Measurements from ENCODE around the gene UQCRQ. TPM values are rescaled to one million over a fixed set of nuclear protein-coding genes. Genes with fewer than 3 reads are reported as not detected.

UQCRQ gene
- polyA plus RNA-seq, 2 of the 4 experiments (the other 2 are of a cell fraction) = 441 to 500 TPM

DNA sequence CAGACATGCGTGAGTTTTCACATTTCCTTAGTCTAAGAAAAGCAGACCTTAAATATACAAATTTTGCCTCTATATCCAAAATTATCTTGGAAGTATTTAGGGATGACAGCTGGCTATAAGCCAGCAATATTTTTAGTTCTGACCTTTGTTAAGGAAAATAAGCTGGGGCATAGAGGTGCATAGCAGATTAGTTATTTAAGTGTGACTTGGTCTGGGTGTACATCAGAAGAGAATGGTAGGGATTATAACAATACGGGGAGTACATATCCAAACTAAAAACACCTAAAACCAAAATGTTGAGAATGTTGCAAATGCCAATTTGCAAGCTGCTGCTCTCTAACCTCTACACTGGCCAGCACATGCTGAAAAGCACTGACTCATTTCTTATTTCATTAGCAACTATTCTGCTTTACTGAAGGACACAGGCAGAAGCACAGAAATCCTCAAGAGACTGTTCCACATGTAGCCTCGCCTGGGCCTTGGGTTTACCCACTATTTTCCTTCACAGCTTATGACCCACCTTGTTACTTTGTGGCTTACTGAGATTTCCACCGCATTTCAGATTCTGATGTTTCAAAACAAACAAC, 29.4 kb downstream of the UQCRQ start:
- Histone ChIP-seq H3K4me2 (no peak overlapping the region), H3K4me1 (no peaks in the 10 kb centered on the region), H3K27ac (no peak overlapping the region), H3K4me3 (no peak overlapping the region), H3K9me3 (no peaks in the 10 kb centered on the region)
- WGBS (ENCODE audit: missing lambda C conversion rate) = 94% methylated on average over 4 of the region's 4 CpGs
- no peak for FAIRE-seq
- ChIA-PET POLR2A (no interaction called here), CTCF (interaction anchor here (0.6 to 1.4 kb wide), 4 partner anchors 10 to 556 kb away, joined by 3 to 7 read pairs (median 4); no protein-coding TSS in a partner anchor)
- no peak for DNase-seq (ENCODE audit: low read depth in 1 of 2, low spot score in 1 of 2)
- ATAC-seq = no peak
- TF ChIP-seq MAZ (IDR thresholded peaks at IDR 0.05; ENCODE audit: borderline replicate concordance, low read depth, low read length) (no peak), HOXB5 (CRISPR knock-in tag; IDR thresholded peaks at IDR 0.05) (no peak), PHF8 (IDR thresholded peaks at IDR 0.05; ENCODE audit: borderline replicate concordance, low read depth) (no peak), ZSCAN20 (CRISPR knock-in tag; IDR thresholded peaks at IDR 0.05) (no peak), ZNF302 (CRISPR knock-in tag; IDR thresholded peaks at IDR 0.05) (no peak), JUN (IDR thresholded peaks at IDR 0.05) (no peak), TP53 (CRISPR knock-in tag; IDR thresholded peaks at IDR 0.05) (no peak), POLR2A (IDR thresholded peaks at IDR 0.05; ENCODE audit: low read length) (no peak), EP300 (IDR thresholded peaks at IDR 0.05) (no peak), CHD4 (IDR thresholded peaks at IDR 0.05; ENCODE audit: borderline replicate concordance) (no peak), FOXS1 (CRISPR knock-in tag; IDR thresholded peaks at IDR 0.05) (no peak), CHD2 (IDR thresholded peaks at IDR 0.05; ENCODE audit: low read length, partially characterized antibody) (no peak), EHF (CRISPR knock-in tag; IDR thresholded peaks at IDR 0.05) (no peak), NFE2L2 (conservative IDR thresholded peaks at IDR 0.05; ENCODE audit: low read length) (no peak), RNF2 (IDR thresholded peaks at IDR 0.05; ENCODE audit: borderline replicate concordance, low read depth) (no peak), GATA3 (IDR thresholded peaks at IDR 0.05; ENCODE audit: borderline replicate concordance) (no peak)
- TF ChIP-seq, protein P1, sequence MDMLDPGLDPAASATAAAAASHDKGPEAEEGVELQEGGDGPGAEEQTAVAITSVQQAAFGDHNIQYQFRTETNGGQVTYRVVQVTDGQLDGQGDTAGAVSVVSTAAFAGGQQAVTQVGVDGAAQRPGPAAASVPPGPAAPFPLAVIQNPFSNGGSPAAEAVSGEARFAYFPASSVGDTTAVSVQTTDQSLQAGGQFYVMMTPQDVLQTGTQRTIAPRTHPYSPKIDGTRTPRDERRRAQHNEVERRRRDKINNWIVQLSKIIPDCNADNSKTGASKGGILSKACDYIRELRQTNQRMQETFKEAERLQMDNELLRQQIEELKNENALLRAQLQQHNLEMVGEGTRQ (IDR thresholded peaks at IDR 0.05) = no peak
- TF ChIP-seq, protein P2, sequence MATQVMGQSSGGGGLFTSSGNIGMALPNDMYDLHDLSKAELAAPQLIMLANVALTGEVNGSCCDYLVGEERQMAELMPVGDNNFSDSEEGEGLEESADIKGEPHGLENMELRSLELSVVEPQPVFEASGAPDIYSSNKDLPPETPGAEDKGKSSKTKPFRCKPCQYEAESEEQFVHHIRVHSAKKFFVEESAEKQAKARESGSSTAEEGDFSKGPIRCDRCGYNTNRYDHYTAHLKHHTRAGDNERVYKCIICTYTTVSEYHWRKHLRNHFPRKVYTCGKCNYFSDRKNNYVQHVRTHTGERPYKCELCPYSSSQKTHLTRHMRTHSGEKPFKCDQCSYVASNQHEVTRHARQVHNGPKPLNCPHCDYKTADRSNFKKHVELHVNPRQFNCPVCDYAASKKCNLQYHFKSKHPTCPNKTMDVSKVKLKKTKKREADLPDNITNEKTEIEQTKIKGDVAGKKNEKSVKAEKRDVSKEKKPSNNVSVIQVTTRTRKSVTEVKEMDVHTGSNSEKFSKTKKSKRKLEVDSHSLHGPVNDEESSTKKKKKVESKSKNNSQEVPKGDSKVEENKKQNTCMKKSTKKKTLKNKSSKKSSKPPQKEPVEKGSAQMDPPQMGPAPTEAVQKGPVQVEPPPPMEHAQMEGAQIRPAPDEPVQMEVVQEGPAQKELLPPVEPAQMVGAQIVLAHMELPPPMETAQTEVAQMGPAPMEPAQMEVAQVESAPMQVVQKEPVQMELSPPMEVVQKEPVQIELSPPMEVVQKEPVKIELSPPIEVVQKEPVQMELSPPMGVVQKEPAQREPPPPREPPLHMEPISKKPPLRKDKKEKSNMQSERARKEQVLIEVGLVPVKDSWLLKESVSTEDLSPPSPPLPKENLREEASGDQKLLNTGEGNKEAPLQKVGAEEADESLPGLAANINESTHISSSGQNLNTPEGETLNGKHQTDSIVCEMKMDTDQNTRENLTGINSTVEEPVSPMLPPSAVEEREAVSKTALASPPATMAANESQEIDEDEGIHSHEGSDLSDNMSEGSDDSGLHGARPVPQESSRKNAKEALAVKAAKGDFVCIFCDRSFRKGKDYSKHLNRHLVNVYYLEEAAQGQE (IDR thresholded peaks at IDR 0.05) = no peak

DNA sequence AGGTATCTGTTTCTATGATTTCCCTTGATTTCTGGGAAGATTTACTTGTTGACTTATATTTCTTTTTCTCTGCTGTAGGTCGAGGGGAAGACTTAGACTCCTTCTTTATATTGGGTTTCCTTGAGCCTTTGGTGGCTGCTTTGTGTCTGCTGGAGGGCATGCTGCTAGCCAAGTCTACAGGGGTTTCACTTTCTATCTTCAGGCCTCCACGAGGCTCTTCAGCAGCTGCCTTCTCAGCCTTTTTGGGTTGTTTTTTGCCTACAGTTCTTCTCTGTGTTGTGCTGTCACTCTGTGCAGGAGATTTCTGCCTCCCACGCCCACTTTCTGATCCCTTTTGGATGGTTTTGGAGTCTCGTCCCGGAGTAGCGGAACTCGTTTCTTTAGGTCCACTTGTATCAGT, 30.2 kb downstream of the UQCRQ start:
- no peak for FAIRE-seq
- CTCF ChIA-PET = interaction anchor here (1.3 kb wide), 2 partner anchors 9 to 25 kb away, joined by 3 to 7 read pairs; no protein-coding TSS in a partner anchor
- TF ChIP-seq SMC3 (IDR thresholded peaks at IDR 0.05) = no peak
- TF ChIP-seq RAD21 (conservative IDR thresholded peaks at IDR 0.05 in 1 of 2, IDR thresholded peaks at IDR 0.05 in 1 of 2) = no peak
- no peak for TF ChIP-seq RNF2 (IDR thresholded peaks at IDR 0.05; ENCODE audit: borderline replicate concordance, low read depth)
- TF ChIP-seq FOXS1 (CRISPR knock-in tag; IDR thresholded peaks at IDR 0.05) = no peak
- TF ChIP-seq CBX8 (IDR thresholded peaks at IDR 0.05) = no peak
- TF ChIP-seq ESRRA (IDR thresholded peaks at IDR 0.05; ENCODE audit: borderline replicate concordance, low read length) = no peak
- no peak for TF ChIP-seq PHF8 (IDR thresholded peaks at IDR 0.05; ENCODE audit: borderline replicate concordance, low read depth)
- TF ChIP-seq ZC3H11A (IDR thresholded peaks at IDR 0.05) = no peak
- no peak for TF ChIP-seq RCOR1 (IDR thresholded peaks at IDR 0.05; ENCODE audit: low read depth, low read length)
- no peak for TF ChIP-seq SREBF2 (IDR thresholded peaks at IDR 0.05)
- TF ChIP-seq HOXA7 (CRISPR knock-in tag; IDR thresholded peaks at IDR 0.05) = no peak
- TF ChIP-seq, protein P3, sequence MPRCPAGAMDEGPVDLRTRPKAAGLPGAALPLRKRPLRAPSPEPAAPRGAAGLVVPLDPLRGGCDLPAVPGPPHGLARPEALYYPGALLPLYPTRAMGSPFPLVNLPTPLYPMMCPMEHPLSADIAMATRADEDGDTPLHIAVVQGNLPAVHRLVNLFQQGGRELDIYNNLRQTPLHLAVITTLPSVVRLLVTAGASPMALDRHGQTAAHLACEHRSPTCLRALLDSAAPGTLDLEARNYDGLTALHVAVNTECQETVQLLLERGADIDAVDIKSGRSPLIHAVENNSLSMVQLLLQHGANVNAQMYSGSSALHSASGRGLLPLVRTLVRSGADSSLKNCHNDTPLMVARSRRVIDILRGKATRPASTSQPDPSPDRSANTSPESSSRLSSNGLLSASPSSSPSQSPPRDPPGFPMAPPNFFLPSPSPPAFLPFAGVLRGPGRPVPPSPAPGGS (IDR thresholded peaks at IDR 0.05) = no peak
- TF ChIP-seq, protein P4, sequence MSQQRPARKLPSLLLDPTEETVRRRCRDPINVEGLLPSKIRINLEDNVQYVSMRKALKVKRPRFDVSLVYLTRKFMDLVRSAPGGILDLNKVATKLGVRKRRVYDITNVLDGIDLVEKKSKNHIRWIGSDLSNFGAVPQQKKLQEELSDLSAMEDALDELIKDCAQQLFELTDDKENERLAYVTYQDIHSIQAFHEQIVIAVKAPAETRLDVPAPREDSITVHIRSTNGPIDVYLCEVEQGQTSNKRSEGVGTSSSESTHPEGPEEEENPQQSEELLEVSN (IDR thresholded peaks at IDR 0.05; ENCODE audit: borderline replicate concordance, low read depth) = no peak
- TF ChIP-seq, protein P5, sequence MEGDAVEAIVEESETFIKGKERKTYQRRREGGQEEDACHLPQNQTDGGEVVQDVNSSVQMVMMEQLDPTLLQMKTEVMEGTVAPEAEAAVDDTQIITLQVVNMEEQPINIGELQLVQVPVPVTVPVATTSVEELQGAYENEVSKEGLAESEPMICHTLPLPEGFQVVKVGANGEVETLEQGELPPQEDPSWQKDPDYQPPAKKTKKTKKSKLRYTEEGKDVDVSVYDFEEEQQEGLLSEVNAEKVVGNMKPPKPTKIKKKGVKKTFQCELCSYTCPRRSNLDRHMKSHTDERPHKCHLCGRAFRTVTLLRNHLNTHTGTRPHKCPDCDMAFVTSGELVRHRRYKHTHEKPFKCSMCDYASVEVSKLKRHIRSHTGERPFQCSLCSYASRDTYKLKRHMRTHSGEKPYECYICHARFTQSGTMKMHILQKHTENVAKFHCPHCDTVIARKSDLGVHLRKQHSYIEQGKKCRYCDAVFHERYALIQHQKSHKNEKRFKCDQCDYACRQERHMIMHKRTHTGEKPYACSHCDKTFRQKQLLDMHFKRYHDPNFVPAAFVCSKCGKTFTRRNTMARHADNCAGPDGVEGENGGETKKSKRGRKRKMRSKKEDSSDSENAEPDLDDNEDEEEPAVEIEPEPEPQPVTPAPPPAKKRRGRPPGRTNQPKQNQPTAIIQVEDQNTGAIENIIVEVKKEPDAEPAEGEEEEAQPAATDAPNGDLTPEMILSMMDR (IDR thresholded peaks at IDR 0.05) = no peak
- TF ChIP-seq HEYL (CRISPR knock-in tag; IDR thresholded peaks at IDR 0.05) = no peak

More for the DNA sequence above, 30.2 kb downstream of the UQCRQ start:
- Histone ChIP-seq H3K4me3 (no peak overlapping the region), H3K27ac (no peak overlapping the region), H3K9me3 (no peaks in the 10 kb centered on the region), H3K4me1 (no peaks in the 10 kb centered on the region), H3K4me2 (no peak overlapping the region)
- no peak for DNase-seq (ENCODE audit: low read depth in 1 of 2, low spot score in 1 of 2)
- no peak for ATAC-seq
- POLR2A ChIA-PET = no interaction called here
- 93% methylated on average over 7 of the region's 7 CpGs for WGBS (ENCODE audit: missing lambda C conversion rate)

Measured in A549 (cell line).